ENCODE data around the gene FHL3.
"Not testable (repeated sequence)": the region's sequence is repeated elsewhere in the genome, so short reads cannot be mapped to it uniquely, and the experiment has no call there.

The FHL3 gene

GRCh38 chr1:38032992-38033391, 27.7 kb upstream of the FHL3 start:
- FAIRE-seq: not testable (repeated sequence)

GRCh38 chr1:38031513-38031866, 26.2 kb upstream of the FHL3 start:
- no peak for FAIRE-seq

GRCh38 chr1:38030596-38031512, 25.5 kb upstream of the FHL3 start:
- no peak for FAIRE-seq

- FAIRE-seq: no peak
Observed at GRCh38 chr1:38029685-38030511, 24.6 kb upstream of the FHL3 start.

GRCh38 chr1:38029081-38029681, 23.9 kb upstream of the FHL3 start:
- FAIRE-seq: no peak

- no peak for FAIRE-seq
Observed at GRCh38 chr1:38028671-38029070, 23.4 kb upstream of the FHL3 start.

- no peak for FAIRE-seq
Observed at GRCh38 chr1:38028105-38028591, 22.8 kb upstream of the FHL3 start.

GRCh38 chr1:38027201-38028104, 22.1 kb upstream of the FHL3 start:
- FAIRE-seq: no peak

GRCh38 chr1:38026592-38027200, 21.4 kb upstream of the FHL3 start:
- FAIRE-seq: no peak

- no peak for FAIRE-seq
Observed at GRCh38 chr1:38025664-38026063, 20.4 kb upstream of the FHL3 start.

- no peak for FAIRE-seq
Observed at GRCh38 chr1:38025233-38025632, 19.9 kb upstream of the FHL3 start.

- FAIRE-seq: no peak
Observed at GRCh38 chr1:38022810-38023209, 17.5 kb upstream of the FHL3 start.

- no peak for FAIRE-seq
Observed at GRCh38 chr1:38021969-38022368, 16.7 kb upstream of the FHL3 start.

GRCh38 chr1:38020396-38020795, 15.1 kb upstream of the FHL3 start:
- no peak for FAIRE-seq

- FAIRE-seq: no peak
Observed at GRCh38 chr1:38018864-38019343, 13.6 kb upstream of the FHL3 start.

GRCh38 chr1:38015978-38016725, 10.8 kb upstream of the FHL3 start:
- no peak for FAIRE-seq

GRCh38 chr1:38014724-38015424, 9.6 kb upstream of the FHL3 start:
- FAIRE-seq: no peak

- FAIRE-seq: no peak
Observed at GRCh38 chr1:38014171-38014570, 8.9 kb upstream of the FHL3 start.

GRCh38 chr1:38013227-38013622, 7.9 kb upstream of the FHL3 start:
- no peak for FAIRE-seq
